IMR-90 (cell line): ENCODE data around the gene ID2. TPM values are rescaled to one million over a fixed set of nuclear protein-coding genes. Genes with fewer than 3 reads are reported as not detected.

Source experiments
- ATAC-seq: fragments of 200-7000 bp; cut with Tn5 transposase; 2 replicates; pipeline ENCODE4 v1.9.1; 2020; ENCODE audit warnings: low read depth, mild to moderate bottlenecking, moderate library complexity
- BruUV-seq: library from RNA; stranded (reverse); fragments of 400-500 nt; replicated peaks from 2 replicates; lab custom pipeline; 2021; lab: Mats Ljungman, UMichigan
- CTCF ChIA-PET: fragments of 300-600 bp; formaldehyde crosslinking; extraction: SDS; loops from one replicate; lab custom pipeline; 2021; ENCODE audit warnings: antibody characterized with exemption; lab: Yijun Ruan, JAX
- POLR2A ChIA-PET: fragments of 300-600 bp; sonication (Branson Sonifier 250); formaldehyde crosslinking; loops from one replicate; lab custom pipeline; 2022; ENCODE audit warnings: antibody characterized with exemption; ENCODE audit not compliant: unreplicated experiment; lab: Charles Lee
- DNase-seq: peaks from one replicate; pipeline ENCODE4 v3.0.0; 2013
- H2AFZ ChIP-seq: replicated peaks from 2 replicates; pipeline ENCODE3; 2013; ENCODE audit warnings: low read length, mild to moderate bottlenecking; ENCODE audit not compliant: poor library complexity
- H2AK5ac ChIP-seq: 2 replicates; pipeline ENCODE4 v1.6.1; 2013; ENCODE audit warnings: low read depth, low read length, inconsistent platforms
- H2AK9ac ChIP-seq: replicated peaks from 2 replicates; pipeline ENCODE3; 2013; ENCODE audit warnings: mild to moderate bottlenecking, low read depth, low read length, moderate library complexity; ENCODE audit not compliant: poor library complexity
- H2BK120ac ChIP-seq: 2 replicates; pipeline ENCODE4 v1.6.1; 2013; ENCODE audit warnings: low read depth, low read length, inconsistent platforms
- H2BK15ac ChIP-seq: 3 replicates; pipeline ENCODE4 v1.6.1; 2013; ENCODE audit warnings: low read depth, low read length, inconsistent platforms
- H2BK20ac ChIP-seq: 2 replicates; pipeline ENCODE4 v1.6.1; 2013; ENCODE audit warnings: low read depth, mild to moderate bottlenecking, inconsistent platforms, low read length, moderate library complexity
- H2BK5ac ChIP-seq: 2 replicates; pipeline ENCODE4 v1.6.1; 2013; ENCODE audit warnings: mild to moderate bottlenecking, low read depth, low read length, inconsistent platforms; ENCODE audit not compliant: poor library complexity, severe bottlenecking
- H3K14ac ChIP-seq: replicated peaks from 2 replicates; pipeline ENCODE4 v1.6.1; 2013; ENCODE audit warnings: low read depth, low read length, inconsistent platforms
- H3K18ac ChIP-seq: 2 replicates; pipeline ENCODE4 v1.6.1; 2013; ENCODE audit warnings: low read depth, low read length, control low read depth
- H3K23ac ChIP-seq: 2 replicates; pipeline ENCODE4 v1.6.1; 2013; ENCODE audit warnings: low read depth, low read length, inconsistent platforms
- H3K27ac ChIP-seq: 2 replicates; pipeline ENCODE4 v1.5.1; 2013; ENCODE audit warnings: mild to moderate bottlenecking, control low read depth, low read length; ENCODE audit not compliant: insufficient read depth
- H3K27me3 ChIP-seq: 2 replicates; pipeline ENCODE4 v1.6.1; 2013; ENCODE audit warnings: low read length; ENCODE audit not compliant: control insufficient read depth, insufficient read depth
- H3K36me3 ChIP-seq: 2 replicates; pipeline ENCODE4 v1.6.1; 2013; ENCODE audit warnings: low read length, mixed read lengths; ENCODE audit not compliant: control insufficient read depth, insufficient read depth
- H3K4ac ChIP-seq: 2 replicates; pipeline ENCODE4 v1.6.1; 2013; ENCODE audit warnings: low read depth, low read length, inconsistent platforms
- H3K4me1 ChIP-seq: 2 replicates; pipeline ENCODE4 v1.6.1; 2013; ENCODE audit warnings: low read length, mixed read lengths; ENCODE audit not compliant: control insufficient read depth, insufficient read depth
- H3K4me2 ChIP-seq: 2 replicates; pipeline ENCODE4 v1.6.1; 2013; ENCODE audit warnings: low read depth, mild to moderate bottlenecking, control low read depth, low read length, moderate library complexity
- H3K4me3 ChIP-seq: 2 replicates; pipeline ENCODE4 v1.5.1; 2013; ENCODE audit warnings: low read depth, mild to moderate bottlenecking, control low read depth, low read length, moderate library complexity; ENCODE audit not compliant: insufficient read depth
- H3K56ac ChIP-seq: 2 replicates; pipeline ENCODE4 v1.6.1; 2013; ENCODE audit warnings: low read length, inconsistent platforms; ENCODE audit not compliant: insufficient read depth; ENCODE audit errors: extremely low read depth
- H3K79me1 ChIP-seq, 2 experiments: 2 replicates each; pipeline ENCODE4 v1.6.1; 2013; ENCODE audit warnings: low read length in 2 of 2, inconsistent platforms in 1 of 2, low read depth in 1 of 2
- H3K9ac ChIP-seq: 2 replicates; pipeline ENCODE4 v1.6.1; 2013; ENCODE audit warnings: low read depth, low read length, control low read depth
- H3K9me1 ChIP-seq: 2 replicates; pipeline ENCODE4 v1.6.1; 2013; ENCODE audit warnings: low read length, inconsistent platforms; ENCODE audit not compliant: insufficient read depth
- H3K9me3 ChIP-seq: 2 replicates; pipeline ENCODE4 v1.6.1; 2013; ENCODE audit warnings: low read length; ENCODE audit not compliant: control insufficient read depth, insufficient read depth
- H4K20me1 ChIP-seq: 2 replicates; pipeline ENCODE4 v1.6.1; 2013; ENCODE audit warnings: low read length, inconsistent platforms; ENCODE audit not compliant: insufficient read depth
- H4K5ac ChIP-seq: 2 replicates; pipeline ENCODE4 v1.6.1; 2013; ENCODE audit warnings: mild to moderate bottlenecking, low read depth, low read length, control low read depth
- H4K8ac ChIP-seq, 2 experiments: 2 replicates each; pipeline ENCODE4 v1.6.1; 2013; ENCODE audit warnings: low read depth in 2 of 2, low read length in 2 of 2, control low read depth in 1 of 2, inconsistent platforms in 1 of 2
- H4K91ac ChIP-seq: 2 replicates; pipeline ENCODE4 v1.6.1; 2013; ENCODE audit warnings: low read depth, low read length, inconsistent platforms; ENCODE audit not compliant: insufficient read depth
- BHLHE40 ChIP-seq: fragments of 150-350 bp; IDR thresholded peaks from 2 replicates; pipeline ENCODE4 v1.6.1; 2016; ENCODE audit warnings: mild to moderate bottlenecking, low read depth, low read length
- CEBPB ChIP-seq: IDR thresholded peaks from 2 replicates; pipeline ENCODE4 v1.6.1; 2012; ENCODE audit warnings: low read depth, low read length, improper control_type of control experiment
- CHD1 ChIP-seq: IDR thresholded peaks from 2 replicates; pipeline ENCODE4 v1.6.1; 2012; ENCODE audit warnings: low read depth, low read length, improper control_type of control experiment
- ELK1 ChIP-seq: fragments of 150-350 bp; IDR thresholded peaks from 2 replicates; pipeline ENCODE4 v1.6.1; 2016; ENCODE audit warnings: low read depth, mild to moderate bottlenecking, low read length, moderate library complexity, borderline replicate concordance
- FOS ChIP-seq: fragments of 150-350 bp; IDR thresholded peaks from 2 replicates; pipeline ENCODE4 v1.6.1; 2016; ENCODE audit warnings: low read depth, low read length
- MAFK ChIP-seq: IDR thresholded peaks from 2 replicates; pipeline ENCODE4 v1.6.1; 2012; ENCODE audit warnings: low read depth, low read length, improper control_type of control experiment
- MAZ ChIP-seq: IDR thresholded peaks from 2 replicates; pipeline ENCODE4 v1.6.1; 2012; ENCODE audit warnings: low read depth, mild to moderate bottlenecking, low read length, improper control_type of control experiment, moderate library complexity, borderline replicate concordance
- MXI1 ChIP-seq: IDR thresholded peaks from 2 replicates; pipeline ENCODE4 v1.6.1; 2012; ENCODE audit warnings: low read depth, mild to moderate bottlenecking, low read length, moderate library complexity, borderline replicate concordance
- NFE2L2 ChIP-seq: fragments of 150-350 bp; IDR thresholded peaks from 2 replicates; pipeline ENCODE4 v1.6.1; 2016; ENCODE audit warnings: low read depth, mild to moderate bottlenecking, low read length
- POLR2A ChIP-seq: IDR thresholded peaks from 2 replicates; pipeline ENCODE4 v1.6.1; 2012; ENCODE audit warnings: mild to moderate bottlenecking, low read depth, low read length
- RAD21 ChIP-seq: IDR thresholded peaks from 2 replicates; pipeline ENCODE4 v1.6.1; 2012; ENCODE audit warnings: low read length, improper control_type of control experiment
- RCOR1 ChIP-seq: IDR thresholded peaks from 2 replicates; pipeline ENCODE4 v1.6.1; 2012; ENCODE audit warnings: mild to moderate bottlenecking, low read length, improper control_type of control experiment; ENCODE audit not compliant: insufficient replicate concordance
- RFX5 ChIP-seq: IDR thresholded peaks from 2 replicates; pipeline ENCODE4 v1.8.0; 2012; ENCODE audit warnings: low read depth, mild to moderate bottlenecking, low read length, moderate library complexity
- SMC3 ChIP-seq: fragments of 150-350 bp; IDR thresholded peaks from 2 replicates; pipeline ENCODE4 v1.6.1; 2016; ENCODE audit warnings: low read depth, mild to moderate bottlenecking, antibody characterized with exemption, low read length, moderate library complexity
- USF2 ChIP-seq: fragments of 150-350 bp; IDR thresholded peaks from 2 replicates; pipeline ENCODE4 v1.6.1; 2017; ENCODE audit warnings: mild to moderate bottlenecking, antibody characterized with exemption, low read length, low read depth
- WGBS, 2 experiments: methylation state at CpG; one replicate each; pipeline versions ENCODE4 v1.1.5 to v1.1.7; 2013; ENCODE audit warnings: missing lambda C conversion rate in 2 of 2; ENCODE audit not compliant: insufficient read length in 1 of 2; ENCODE audit errors: extremely low coverage in 2 of 2; 5-methylcytosine and 5-hydroxymethylcytosine counted together
- dilution Hi-C: fragments of 300-500 bp; cut with HindIII; formaldehyde crosslinking; loops from one replicate; pipeline ENCODE4 v1.14.3; 2018; ENCODE audit warnings: low sequenced_read_pairs; ENCODE audit not compliant: unreplicated experiment
- in situ Hi-C: fragments of 300-500 bp; cut with MboI; formaldehyde crosslinking; loops from 3 replicates; pipeline ENCODE4 v1.14.3; 2019; ENCODE audit warnings: low sequenced_read_pairs, inconsistent platforms, mixed read lengths
- intact Hi-C: fragments of 100-400 bp; cut with micrococcal nuclease; formaldehyde crosslinking; loops from 2 replicates; pipeline ENCODE4 v1.10.0; 2022
- polyA plus RNA-seq, 3 experiments: library from polyadenylated mRNA; depleted of rRNA; stranded (reverse); fragments of >200 nt; gene quantifications; 2 replicates each; pipeline ENCODE4 v1.2.3, GENCODE V29; 2012; ENCODE audit warnings: low replicate concordance in 1 of 3
- total RNA-seq: library from RNA; depleted of rRNA; stranded (reverse); fragments of >200 nt; gene quantifications from 2 replicates; pipeline ENCODE4 v1.2.3, GENCODE V29; 2012
- TF ChIP-seq, protein P1 (sequence below): conservative IDR thresholded peaks from 2 replicates; pipeline ENCODE4 v1.5.1; 2012; ENCODE audit warnings: mild to moderate bottlenecking, low read depth, low read length, improper control_type of control experiment

ID2 gene
- total and polyA plus RNA-seq, 2 of the 4 experiments (the other 2 are of a cell fraction): 264 to 389 TPM

GRCh38 chr2:8704906-8705305 lies 23.1 kb downstream of the ID2 start:
- BruUV-seq: no TSS peak
- Histone ChIP-seq H3K14ac (no peak overlapping the region), H4K5ac (no peak overlapping the region), H3K27me3 (peaks cover 6% of the 10 kb centered on the region), H3K9me3 (no peaks in the 10 kb centered on the region), H2BK20ac (no peak overlapping the region), H4K8ac (no peak overlapping the region), H4K91ac (no peak overlapping the region), H2BK120ac (no peak overlapping the region), H3K9ac (no peak overlapping the region), H3K23ac (no peak overlapping the region), H3K4me3 (no peak overlapping the region), H3K56ac (no peak overlapping the region), H2BK5ac (no peak overlapping the region), H3K36me3 (no peaks in the 10 kb centered on the region), H4K20me1 (no peaks in the 10 kb centered on the region), H3K18ac (no peak overlapping the region), H2AK9ac (no peak overlapping the region), H3K4me1 (no peaks in the 10 kb centered on the region), H3K4me2 (no peak overlapping the region), H3K79me1 (no peaks in the 10 kb centered on the region), H2AFZ (no peak overlapping the region), H2BK15ac (no peak overlapping the region), H3K27ac (no peak overlapping the region), H3K9me1 (no peaks in the 10 kb centered on the region), H2AK5ac (no peak overlapping the region), H3K4ac (no peak overlapping the region)
- intact Hi-C loops (no loop called here), in situ Hi-C loops (no loop called here), dilution Hi-C loops (no loop called here)
- POLR2A ChIA-PET: no interaction called here
- WGBS, 2 experiments: no CpG with 5 or more reads among the region's 3 CpGs
- CTCF ChIA-PET: interaction anchor here (0.6 kb wide), 1 partner anchor 1288 kb away, joined by 3 read pairs; no protein-coding TSS in a partner anchor
- TF ChIP-seq MXI1 (no peak), RAD21 (no peak), NFE2L2 (no peak), SMC3 (no peak), RFX5 (no peak), MAFK (no peak), FOS (no peak), BHLHE40 (no peak), USF2 (no peak), CEBPB (no peak), RCOR1 (no peak), CHD1 (no peak), POLR2A (no peak), MAZ (no peak), ELK1 (no peak)
- TF ChIP-seq, protein P1, sequence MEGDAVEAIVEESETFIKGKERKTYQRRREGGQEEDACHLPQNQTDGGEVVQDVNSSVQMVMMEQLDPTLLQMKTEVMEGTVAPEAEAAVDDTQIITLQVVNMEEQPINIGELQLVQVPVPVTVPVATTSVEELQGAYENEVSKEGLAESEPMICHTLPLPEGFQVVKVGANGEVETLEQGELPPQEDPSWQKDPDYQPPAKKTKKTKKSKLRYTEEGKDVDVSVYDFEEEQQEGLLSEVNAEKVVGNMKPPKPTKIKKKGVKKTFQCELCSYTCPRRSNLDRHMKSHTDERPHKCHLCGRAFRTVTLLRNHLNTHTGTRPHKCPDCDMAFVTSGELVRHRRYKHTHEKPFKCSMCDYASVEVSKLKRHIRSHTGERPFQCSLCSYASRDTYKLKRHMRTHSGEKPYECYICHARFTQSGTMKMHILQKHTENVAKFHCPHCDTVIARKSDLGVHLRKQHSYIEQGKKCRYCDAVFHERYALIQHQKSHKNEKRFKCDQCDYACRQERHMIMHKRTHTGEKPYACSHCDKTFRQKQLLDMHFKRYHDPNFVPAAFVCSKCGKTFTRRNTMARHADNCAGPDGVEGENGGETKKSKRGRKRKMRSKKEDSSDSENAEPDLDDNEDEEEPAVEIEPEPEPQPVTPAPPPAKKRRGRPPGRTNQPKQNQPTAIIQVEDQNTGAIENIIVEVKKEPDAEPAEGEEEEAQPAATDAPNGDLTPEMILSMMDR: no peak
- peak; percentile 28 for DNase-seq
- no peak for ATAC-seq
